ENCODE data around the gene AK1.
"Not testable (repeated sequence)": the region's sequence is repeated elsewhere in the genome, so short reads cannot be mapped to it uniquely, and the experiment has no call there.

The AK1 gene

DNA sequence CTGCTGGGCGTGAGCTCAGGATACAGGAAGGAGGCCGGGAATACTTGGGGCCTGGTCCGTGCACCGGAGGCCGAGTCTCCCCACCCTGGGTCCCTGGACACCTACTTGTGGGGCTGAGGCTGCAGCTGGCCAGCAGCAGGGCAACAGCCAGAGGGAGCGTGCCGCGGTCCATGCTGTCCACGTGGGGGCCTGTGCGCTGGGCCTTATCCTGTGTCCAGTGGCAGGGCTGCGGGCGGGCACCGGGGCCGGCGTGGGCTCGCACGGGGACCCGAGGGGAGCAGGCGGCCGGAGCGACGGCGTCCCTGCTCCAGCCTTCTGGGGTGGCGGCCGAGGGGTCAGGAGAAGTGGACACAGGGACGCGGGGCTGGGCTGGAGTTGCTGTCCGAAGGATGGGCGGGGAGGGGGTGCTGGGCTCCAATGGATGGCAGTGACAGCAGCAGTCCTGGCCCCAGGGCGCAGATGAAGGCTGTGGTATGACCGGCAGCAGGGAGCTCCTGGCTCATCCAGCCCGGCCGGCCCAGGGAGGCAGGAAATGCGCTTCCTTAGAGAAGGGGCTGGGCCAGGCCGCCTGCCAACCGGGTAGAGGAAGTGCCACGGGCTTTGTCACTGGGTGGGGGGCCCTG is 23.2 kb downstream of the AK1 start, which contains the start of gene ENG:
ENG (minus strand) TSS at position 475 of the 623 bp plus-strand sequence; CDS start at position 172, 303 bp downstream.
- DNase-seq (ENCODE audit: extremely low spot score, insufficient read length, low read depth) (no peak), FAIRE-seq (no peak)

- FAIRE-seq (no peak), DNase-seq (ENCODE audit: extremely low spot score, insufficient read length, low read depth) (no peak)
These were observed 23.9 kb downstream of the AK1 start for GRCh38 chr9:127853312-127854183.

DNA sequence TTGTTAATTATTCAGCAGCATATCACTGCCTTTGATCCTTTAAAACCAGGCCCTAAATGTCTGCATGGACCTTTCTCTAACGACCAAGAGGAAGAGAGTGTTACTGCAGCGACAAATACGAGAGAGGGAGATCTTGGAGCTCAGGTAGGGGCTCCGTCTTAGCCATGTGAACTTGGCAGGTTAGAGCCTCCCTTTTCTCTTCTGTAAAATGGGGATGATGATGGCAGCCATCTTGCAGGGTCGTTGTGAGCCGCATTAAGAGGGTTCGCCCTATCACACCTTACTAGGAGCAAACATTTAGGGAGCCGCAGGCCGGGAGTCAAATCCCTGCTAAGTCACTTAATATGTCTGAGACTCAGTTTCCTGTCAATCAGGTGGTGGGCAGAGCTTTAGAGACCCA is 24.6 kb downstream of the AK1 start:
- DNase-seq (ENCODE audit: extremely low spot score, insufficient read length, low read depth) (no peak), FAIRE-seq (no peak)

DNA sequence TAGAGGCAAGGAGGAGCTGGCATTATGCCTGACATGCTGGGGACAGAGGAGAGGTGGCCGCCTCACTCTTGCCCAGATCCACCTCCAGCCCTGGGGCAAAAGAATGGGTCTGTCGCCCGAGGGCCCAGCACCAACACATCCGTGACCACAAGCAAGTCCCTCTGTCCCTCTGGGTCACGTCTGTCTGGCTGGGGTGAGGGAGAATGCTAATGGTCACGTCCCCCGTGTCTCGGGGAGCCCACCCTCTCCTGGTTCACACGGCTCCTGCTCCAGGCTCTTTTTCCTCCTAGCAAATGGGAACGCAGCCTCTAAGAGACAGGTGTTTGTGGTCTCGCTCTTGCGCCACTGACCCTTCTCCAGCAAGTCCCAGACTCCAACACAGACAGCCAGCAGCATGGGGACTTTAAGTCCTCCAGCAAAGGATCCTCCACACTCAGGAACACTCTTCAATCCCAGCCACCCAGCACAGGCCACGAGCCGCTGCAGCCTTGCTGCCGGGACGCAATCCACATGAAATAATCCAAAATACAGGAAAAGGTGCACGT is 27.1 kb downstream of the AK1 start:
- FAIRE-seq (no peak), DNase-seq (ENCODE audit: extremely low spot score, insufficient read length, low read depth) (no peak)

GRCh38 chr9:127848756-127849504 is 28.5 kb downstream of the AK1 start:
- no peak for FAIRE-seq
- DNase-seq (ENCODE audit: extremely low spot score, insufficient read length, low read depth): no peak

DNA sequence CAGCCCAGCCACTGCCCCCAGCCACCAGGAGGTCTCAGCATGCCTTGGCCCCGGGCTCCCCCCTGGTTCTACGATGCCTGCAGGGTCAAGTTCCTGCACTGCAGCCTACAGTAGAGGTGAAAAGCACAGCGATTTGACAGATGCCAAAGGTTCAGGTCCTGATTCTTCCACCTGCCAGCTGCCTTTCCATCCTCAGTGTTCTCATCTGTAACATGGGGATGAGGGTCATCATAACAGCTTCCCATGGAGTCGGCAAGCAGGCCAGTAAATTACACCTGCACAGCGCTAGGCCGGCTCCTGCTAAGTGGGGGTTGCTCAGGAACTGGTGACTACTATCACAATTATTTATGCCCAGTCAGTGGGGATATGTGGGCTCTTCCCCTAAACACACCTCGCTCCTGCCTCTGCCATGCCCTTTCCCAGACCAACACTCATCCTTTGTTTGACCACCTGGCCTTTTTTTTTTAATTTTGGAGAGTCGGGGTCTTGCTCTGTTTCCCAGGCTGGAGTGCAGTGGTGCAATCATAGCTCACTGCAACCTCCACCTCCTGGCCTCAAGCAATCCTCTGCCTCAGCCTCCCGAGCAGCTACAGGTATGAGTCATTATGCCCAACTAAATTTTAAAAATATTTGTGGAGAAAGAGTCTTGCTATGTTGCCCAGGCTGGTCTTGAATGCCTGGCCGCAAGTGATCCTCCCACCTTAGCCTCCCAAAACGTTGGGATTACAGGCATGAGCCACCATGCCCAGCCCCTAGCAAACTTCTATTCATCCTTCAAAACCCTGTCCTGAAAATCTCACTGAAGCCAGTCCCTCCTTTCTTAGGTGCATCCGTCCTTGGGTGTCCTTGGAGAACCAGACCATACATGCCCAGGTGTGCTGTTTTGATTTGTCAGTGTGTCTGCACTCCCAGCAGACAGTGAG is 29.4 kb downstream of the AK1 start:
- DNase-seq (ENCODE audit: extremely low spot score, insufficient read length, low read depth) (no peak), FAIRE-seq (no peak)

DNA sequence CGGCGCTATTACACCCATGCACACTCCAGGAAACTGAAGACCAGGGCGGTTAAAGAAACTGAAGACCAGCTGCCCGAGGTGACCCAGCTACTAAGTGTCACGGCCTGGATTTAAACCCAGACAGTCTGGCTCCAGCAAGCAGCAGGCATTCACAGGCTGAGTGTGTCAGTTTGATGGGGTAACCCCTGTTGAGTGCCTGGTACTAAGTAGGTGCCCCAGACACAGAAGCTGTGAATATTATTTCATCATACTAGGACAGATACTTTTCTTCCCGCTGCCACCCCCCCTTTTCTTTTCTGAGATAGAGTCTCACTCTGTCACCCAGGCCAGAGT is 30.3 kb downstream of the AK1 start:
- DNase-seq (ENCODE audit: extremely low spot score, insufficient read length, low read depth): no peak

GRCh38 chr9:127846443-127847177 is 30.9 kb downstream of the AK1 start:
- FAIRE-seq (no peak), DNase-seq (ENCODE audit: extremely low spot score, insufficient read length, low read depth) (no peak)

More for the DNA sequence above, 30.3 kb downstream of the AK1 start:
- FAIRE-seq: no peak

DNA sequence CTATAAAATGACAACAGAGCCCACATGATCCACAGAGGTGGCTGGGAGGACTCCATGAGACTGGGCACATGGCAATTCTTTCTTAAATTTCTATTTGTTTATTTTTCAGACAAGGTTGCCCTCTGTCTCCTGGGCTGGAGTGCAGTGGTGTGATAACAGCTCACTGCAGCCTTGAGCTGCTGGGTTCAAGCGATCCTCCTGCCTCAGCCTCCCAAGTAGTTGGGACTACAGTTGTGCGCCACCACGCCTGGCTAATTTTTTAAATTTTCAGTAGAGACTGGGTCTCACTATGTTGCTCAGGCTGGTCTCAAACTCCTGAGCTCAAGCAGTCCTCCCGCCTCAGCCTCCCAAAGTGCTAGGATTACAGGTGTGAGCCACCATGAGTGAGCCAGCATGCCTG is 31.9 kb downstream of the AK1 start:
- FAIRE-seq; DNase-seq (ENCODE audit: extremely low spot score, insufficient read length, low read depth): not testable (repeated sequence)

GRCh38 chr9:127844821-127845359 is 32.6 kb downstream of the AK1 start:
- DNase-seq (ENCODE audit: extremely low spot score, insufficient read length, low read depth) (no peak), FAIRE-seq (no peak)

DNA sequence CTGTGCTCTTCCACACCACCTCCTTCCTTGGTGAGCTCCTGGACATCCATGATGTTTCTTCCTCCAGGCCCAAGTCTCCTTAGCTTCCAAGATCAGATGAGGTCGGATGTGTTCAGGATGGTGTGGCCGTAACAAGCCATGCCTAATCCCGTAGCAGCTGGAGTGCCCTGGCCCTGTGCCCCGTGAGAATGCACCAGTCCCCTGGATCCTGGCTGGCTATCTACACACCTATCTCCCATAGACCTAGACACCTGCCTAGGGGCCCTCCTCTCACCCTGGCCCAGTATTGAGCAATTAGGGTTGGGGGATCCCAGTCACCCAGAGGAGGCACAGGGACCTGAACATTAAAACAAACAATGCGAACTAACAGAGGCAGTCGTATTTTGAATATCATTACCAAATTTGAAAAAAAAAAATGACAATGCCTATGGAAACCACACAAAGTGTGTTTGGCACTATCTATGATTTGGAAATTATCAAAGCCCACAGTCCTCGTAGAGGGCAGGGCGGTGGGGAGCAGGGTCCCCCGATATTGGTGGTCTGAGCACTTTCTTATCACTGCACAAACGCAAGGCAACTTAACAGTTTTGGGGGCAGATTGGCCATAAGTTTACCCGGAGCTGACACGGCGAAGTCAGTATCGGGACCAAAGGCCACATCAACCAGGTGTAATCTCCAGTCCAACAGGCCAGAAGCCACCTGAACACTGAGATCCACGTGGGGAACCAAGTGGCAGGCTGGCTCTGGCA is 36.2 kb downstream of the AK1 start:
- FAIRE-seq: no peak
- DNase-seq (ENCODE audit: extremely low spot score, insufficient read length, low read depth): no peak

DNA sequence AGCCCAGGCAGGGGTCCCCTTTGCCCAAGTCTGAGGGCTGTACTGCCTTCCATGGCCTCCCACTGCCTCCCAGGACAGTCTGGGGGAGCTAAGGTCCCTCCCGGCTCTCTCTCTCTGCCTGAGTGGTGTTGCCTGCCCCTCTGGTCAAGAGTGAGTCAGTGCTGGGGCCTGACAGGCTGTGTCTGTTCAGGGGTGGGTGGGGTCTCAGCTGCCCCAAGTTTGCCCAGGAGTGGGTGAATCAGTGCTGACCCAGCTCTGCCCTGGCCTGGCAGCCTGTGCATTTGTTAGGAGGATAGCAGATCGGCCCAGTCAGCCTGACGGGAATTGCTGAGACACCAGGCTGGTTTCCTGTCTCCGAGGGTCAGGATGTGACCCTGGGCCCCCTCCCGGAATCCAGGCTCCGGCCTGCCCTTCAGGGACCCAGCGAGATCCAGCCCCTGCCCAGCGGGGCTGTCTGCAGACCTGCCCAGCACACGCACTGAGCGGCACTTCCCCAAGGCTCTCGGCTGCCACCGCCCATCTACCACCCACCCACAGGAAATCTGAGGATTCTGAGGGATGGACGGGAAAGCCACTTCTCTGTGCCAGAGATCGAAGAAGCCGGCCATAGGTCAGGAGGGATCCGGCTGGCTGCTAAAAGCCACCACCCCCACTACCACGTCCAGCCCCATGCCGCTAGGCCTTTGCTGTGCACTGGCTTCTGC is 38.9 kb downstream of the AK1 start:
- FAIRE-seq: no peak
- no peak for DNase-seq (ENCODE audit: extremely low spot score, insufficient read length, low read depth)

DNA sequence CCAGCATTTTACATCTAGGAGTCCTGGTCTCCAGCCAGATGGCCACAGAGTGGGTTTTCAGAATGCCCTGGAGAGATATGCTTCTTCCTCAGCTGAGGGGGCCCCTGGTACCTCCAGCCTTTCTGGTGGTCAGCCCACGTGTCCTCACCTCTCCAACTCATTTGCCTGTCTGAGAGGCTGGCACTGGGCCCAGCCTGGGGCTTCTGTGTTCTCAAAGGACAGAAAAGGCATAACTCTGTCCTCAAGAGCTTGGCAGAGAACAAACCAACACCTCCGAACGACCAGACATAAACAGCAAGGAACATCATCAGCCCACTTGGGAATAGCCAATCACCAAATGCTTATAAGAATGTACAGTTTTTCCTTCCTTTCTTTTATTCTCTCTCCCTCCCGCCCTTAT is 40.1 kb downstream of the AK1 start:
- no peak for DNase-seq (ENCODE audit: extremely low spot score, insufficient read length, low read depth)
- no peak for FAIRE-seq

DNA sequence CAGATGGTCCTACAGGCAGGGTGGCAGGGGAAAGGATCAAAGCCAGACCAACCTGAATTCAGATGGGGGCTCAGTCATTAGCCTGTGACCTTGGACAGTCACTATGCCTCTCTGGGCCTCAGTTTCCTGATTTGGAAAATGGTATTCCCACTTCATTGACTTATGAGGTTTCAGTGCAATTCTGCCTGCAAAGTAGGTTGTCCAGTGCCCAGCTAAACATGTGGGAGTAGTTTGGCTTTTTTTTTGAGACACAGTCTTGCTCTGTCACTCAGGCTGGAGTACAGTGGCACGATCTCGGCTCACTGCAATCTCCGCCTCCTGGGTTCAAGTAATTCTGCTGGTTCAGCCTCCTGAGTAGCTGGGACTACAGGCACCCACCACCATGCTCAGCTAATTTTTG is 40.9 kb downstream of the AK1 start:
- not testable (repeated sequence) for FAIRE-seq; DNase-seq (ENCODE audit: extremely low spot score, insufficient read length, low read depth)

- DNase-seq (ENCODE audit: extremely low spot score, insufficient read length, low read depth): no peak
These were observed 41.4 kb downstream of the AK1 start for GRCh38 chr9:127835991-127836516.

GRCh38 chr9:127833555-127833954 is 43.9 kb downstream of the AK1 start:
- DNase-seq (ENCODE audit: extremely low spot score, insufficient read length, low read depth) (no peak), FAIRE-seq (no peak)

More at GRCh38 chr9:127835991-127836516, 41.4 kb downstream of the AK1 start:
- no peak for FAIRE-seq

GRCh38 chr9:127832248-127832647 is 45.2 kb downstream of the AK1 start:
- FAIRE-seq (no peak), DNase-seq (ENCODE audit: extremely low spot score, insufficient read length, low read depth) (no peak)
